Activated T-helper 1 cell treated with anti-CD3 and anti-CD28 coated beads, Interleukin-2, amount 50 U/mL, for 16 hours (primary cell): ENCODE measurements around the gene C14orf93.

ENCODE experiments used
- DNase-seq, 2 donors: peaks; one replicate each; pipeline ENCODE4 v3.0.0-alpha.2; 2020; ENCODE audit warnings: low read depth in 1 of 2, low spot score in 1 of 2

Gene C14orf93

GRCh38 chr14:22995889-22996625 lies 13.9 kb downstream of the C14orf93 start:
- DNase-seq: no peak

- DNase-seq: no peak
Observed at GRCh38 chr14:22994762-22995275, 15.1 kb downstream of the C14orf93 start.

- no peak for DNase-seq
Observed at GRCh38 chr14:22993517-22993916, 16.4 kb downstream of the C14orf93 start.

- DNase-seq: no peak
Observed at GRCh38 chr14:22991852-22992251, 18.1 kb downstream of the C14orf93 start.

GRCh38 chr14:22987291-22987690 lies 22.7 kb downstream of the C14orf93 start:
- DNase-seq: no peak

- peak; percentile 76 to 80 for DNase-seq
Observed at GRCh38 chr14:22986508-22987054, 23.4 kb downstream of the C14orf93 start.

GRCh38 chr14:22985894-22986507 lies 23.9 kb downstream of the C14orf93 start:
- DNase-seq: no peak

- no peak for DNase-seq
Observed at GRCh38 chr14:22984959-22985658, 24.8 kb downstream of the C14orf93 start.

- peak; percentile 45 to 55 for DNase-seq
Observed at GRCh38 chr14:22982477-22983245, 27.3 kb downstream of the C14orf93 start, which contains the start of gene AJUBA. TSS of gene AJUBA (minus strand) at chr14:22982551. CDS start at chr14:22982266, 285 bp downstream.

GRCh38 chr14:22981876-22982476 lies 28.0 kb downstream of the C14orf93 start:
- no peak for DNase-seq

GRCh38 chr14:22981090-22981875 lies 28.7 kb downstream of the C14orf93 start:
- DNase-seq: no peak

GRCh38 chr14:22980672-22981089 lies 29.3 kb downstream of the C14orf93 start:
- DNase-seq: no peak

- DNase-seq: no peak
Observed at GRCh38 chr14:22979748-22980392, 30.1 kb downstream of the C14orf93 start.

- no peak for DNase-seq
Observed at GRCh38 chr14:22978981-22979671, 30.8 kb downstream of the C14orf93 start.

- DNase-seq: no peak
Observed at GRCh38 chr14:22978487-22978837, 31.5 kb downstream of the C14orf93 start.

- DNase-seq: no peak
Observed at GRCh38 chr14:22977684-22978486, 32.1 kb downstream of the C14orf93 start.

- DNase-seq: no peak
Observed at GRCh38 chr14:22977434-22977683, 32.6 kb downstream of the C14orf93 start.
